ENCODE data around the gene PNMA8B.

Gene PNMA8B

DNA sequence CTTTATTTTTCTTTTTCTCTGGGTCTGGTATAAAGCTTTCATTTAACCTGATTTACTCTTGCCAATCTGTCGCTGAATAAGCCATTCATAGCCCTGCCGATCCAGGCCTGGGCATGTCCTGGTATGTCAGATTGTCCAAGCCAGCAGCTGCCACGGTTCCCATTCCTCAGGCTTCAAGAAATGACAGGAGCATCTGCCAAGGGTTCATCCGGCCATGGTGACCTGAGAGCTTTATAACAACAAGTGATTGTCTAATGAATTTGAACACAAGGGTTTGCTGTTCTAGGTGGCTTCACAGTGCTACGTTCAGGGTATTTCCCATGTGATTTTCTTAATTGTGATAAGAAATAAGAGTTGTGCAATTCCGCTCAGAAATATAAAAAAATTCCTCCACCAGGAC lies 44.3 kb downstream of the PNMA8B start:
- TF ChIP-seq, protein P1, sequence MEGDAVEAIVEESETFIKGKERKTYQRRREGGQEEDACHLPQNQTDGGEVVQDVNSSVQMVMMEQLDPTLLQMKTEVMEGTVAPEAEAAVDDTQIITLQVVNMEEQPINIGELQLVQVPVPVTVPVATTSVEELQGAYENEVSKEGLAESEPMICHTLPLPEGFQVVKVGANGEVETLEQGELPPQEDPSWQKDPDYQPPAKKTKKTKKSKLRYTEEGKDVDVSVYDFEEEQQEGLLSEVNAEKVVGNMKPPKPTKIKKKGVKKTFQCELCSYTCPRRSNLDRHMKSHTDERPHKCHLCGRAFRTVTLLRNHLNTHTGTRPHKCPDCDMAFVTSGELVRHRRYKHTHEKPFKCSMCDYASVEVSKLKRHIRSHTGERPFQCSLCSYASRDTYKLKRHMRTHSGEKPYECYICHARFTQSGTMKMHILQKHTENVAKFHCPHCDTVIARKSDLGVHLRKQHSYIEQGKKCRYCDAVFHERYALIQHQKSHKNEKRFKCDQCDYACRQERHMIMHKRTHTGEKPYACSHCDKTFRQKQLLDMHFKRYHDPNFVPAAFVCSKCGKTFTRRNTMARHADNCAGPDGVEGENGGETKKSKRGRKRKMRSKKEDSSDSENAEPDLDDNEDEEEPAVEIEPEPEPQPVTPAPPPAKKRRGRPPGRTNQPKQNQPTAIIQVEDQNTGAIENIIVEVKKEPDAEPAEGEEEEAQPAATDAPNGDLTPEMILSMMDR (conservative IDR thresholded peaks at IDR 0.05; ENCODE audit: low read depth, low read length) = no peak
- H3K9ac ChIP-seq = no peak overlapping the region

DNA sequence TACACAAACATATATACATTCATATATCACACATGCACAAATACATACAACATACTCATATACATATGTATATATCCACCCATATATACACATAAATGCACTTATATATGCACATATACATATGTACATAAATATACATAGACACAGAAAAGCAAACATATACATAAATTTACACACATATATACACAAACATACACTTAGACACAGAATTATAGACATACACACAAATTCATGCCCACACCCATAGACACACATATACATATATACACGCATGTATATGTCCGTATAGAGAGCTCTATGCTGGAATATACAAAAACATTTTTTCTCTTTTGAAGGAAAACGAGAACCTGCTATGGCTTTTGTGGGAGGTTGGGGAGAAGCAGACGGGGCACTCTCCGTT lies 44.9 kb downstream of the PNMA8B start:
- no peak overlapping the region for H3K9ac ChIP-seq

More for the DNA sequence above, 44.3 kb downstream of the PNMA8B start:
- H3K4me1 ChIP-seq (ENCODE audit: low read depth, poor library complexity, severe bottlenecking) = peaks cover 2% of the 10 kb centered on the region
- H4K20me1 ChIP-seq (ENCODE audit: insufficient read depth) = no peaks in the 10 kb centered on the region
- H3K79me2 ChIP-seq (ENCODE audit: insufficient read depth, low read depth) = no peaks in the 10 kb centered on the region
- no peaks in the 10 kb centered on the region for H3K36me3 ChIP-seq (ENCODE audit: insufficient read depth)
- no peak overlapping the region for H3K27ac ChIP-seq
- H2AFZ ChIP-seq (ENCODE audit: low read depth) = no peak overlapping the region
- H3K4me3 ChIP-seq (IDR thresholded peaks at IDR 0.05; ENCODE audit: insufficient read depth, low read depth, low read length) = no peak overlapping the region
- no peak overlapping the region for H3K4me2 ChIP-seq
- peaks cover 35% of the 10 kb centered on the region for H3K27me3 ChIP-seq (ENCODE audit: insufficient read depth, low read depth)

DNA sequence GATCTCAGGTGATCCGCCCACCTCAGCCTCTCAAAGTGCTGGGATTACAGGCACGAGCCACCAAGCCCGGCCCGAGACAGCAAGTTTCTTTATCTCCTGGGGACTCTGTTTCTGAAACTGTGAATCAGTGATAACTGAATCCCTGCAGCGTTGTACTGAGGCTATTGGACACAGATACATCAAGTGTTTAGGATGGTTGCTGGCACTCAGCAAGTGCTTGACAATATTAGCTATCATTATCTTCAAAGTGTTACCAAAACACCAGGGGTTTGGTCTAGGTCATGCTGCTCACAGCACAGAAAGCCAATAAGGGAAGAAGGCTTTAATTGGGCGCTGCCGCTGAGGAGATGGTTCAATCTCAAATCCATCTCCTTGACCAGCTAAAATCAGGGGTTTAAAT lies 46.4 kb downstream of the PNMA8B start:
- Histone ChIP-seq H3K4me2 (no peak overlapping the region), H3K27ac (no peak overlapping the region), H3K4me3 (IDR thresholded peaks at IDR 0.05; ENCODE audit: insufficient read depth, low read depth, low read length) (no peak overlapping the region), H3K9ac (no peak overlapping the region), H3K79me2 (ENCODE audit: insufficient read depth, low read depth) (no peaks in the 10 kb centered on the region), H3K27me3 (ENCODE audit: insufficient read depth, low read depth) (peaks cover 41% of the 10 kb centered on the region), H4K20me1 (ENCODE audit: insufficient read depth) (no peaks in the 10 kb centered on the region), H2AFZ (ENCODE audit: low read depth) (no peak overlapping the region), H3K4me1 (ENCODE audit: low read depth, poor library complexity, severe bottlenecking) (peaks cover 2% of the 10 kb centered on the region), H3K36me3 (ENCODE audit: insufficient read depth) (no peaks in the 10 kb centered on the region)
- TF ChIP-seq, protein P1 (conservative IDR thresholded peaks at IDR 0.05; ENCODE audit: low read depth, low read length) = no peak

More for the DNA sequence above, 44.9 kb downstream of the PNMA8B start:
- peaks cover 35% of the 10 kb centered on the region for H3K27me3 ChIP-seq (ENCODE audit: insufficient read depth, low read depth)
- no peak overlapping the region for H3K27ac ChIP-seq
- no peak overlapping the region for H3K4me2 ChIP-seq
- TF ChIP-seq, protein P1 (conservative IDR thresholded peaks at IDR 0.05; ENCODE audit: low read depth, low read length) = no peak
- no peaks in the 10 kb centered on the region for H4K20me1 ChIP-seq (ENCODE audit: insufficient read depth)
- no peak overlapping the region for H2AFZ ChIP-seq (ENCODE audit: low read depth)
- H3K36me3 ChIP-seq (ENCODE audit: insufficient read depth) = no peaks in the 10 kb centered on the region
- peaks cover 2% of the 10 kb centered on the region for H3K4me1 ChIP-seq (ENCODE audit: low read depth, poor library complexity, severe bottlenecking)
- H3K4me3 ChIP-seq (IDR thresholded peaks at IDR 0.05; ENCODE audit: insufficient read depth, low read depth, low read length) = no peak overlapping the region
- H3K79me2 ChIP-seq (ENCODE audit: insufficient read depth, low read depth) = no peaks in the 10 kb centered on the region

DNA sequence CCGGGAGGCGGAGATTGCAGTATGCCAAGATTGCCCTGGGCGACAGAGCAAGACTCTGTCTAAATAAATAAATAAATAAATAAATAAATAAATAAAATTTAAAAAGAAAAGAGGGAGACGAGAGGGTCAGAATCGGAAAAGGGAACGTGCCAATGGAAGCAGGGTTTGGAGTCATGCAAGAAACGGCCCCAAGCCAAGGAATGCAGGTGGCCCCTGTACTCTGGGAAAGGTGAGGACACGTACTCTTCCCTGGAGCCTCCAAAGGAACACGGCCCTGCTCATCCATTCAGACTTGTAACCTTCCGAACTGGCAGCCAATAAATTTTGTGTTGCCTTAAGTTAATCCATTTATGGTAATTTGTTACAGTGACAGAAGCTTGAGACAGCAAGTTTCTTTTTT lies 47.1 kb downstream of the PNMA8B start:
- H3K9ac ChIP-seq = no peak overlapping the region
- H3K4me2 ChIP-seq = no peak overlapping the region
- no peak overlapping the region for H3K27ac ChIP-seq
- peaks cover 37% of the 10 kb centered on the region for H3K27me3 ChIP-seq (ENCODE audit: insufficient read depth, low read depth)
- H3K36me3 ChIP-seq (ENCODE audit: insufficient read depth) = no peaks in the 10 kb centered on the region
- H4K20me1 ChIP-seq (ENCODE audit: insufficient read depth) = no peaks in the 10 kb centered on the region
- H3K4me1 ChIP-seq (ENCODE audit: low read depth, poor library complexity, severe bottlenecking) = peaks cover 2% of the 10 kb centered on the region
- no peak overlapping the region for H3K4me3 ChIP-seq (IDR thresholded peaks at IDR 0.05; ENCODE audit: insufficient read depth, low read depth, low read length)
- TF ChIP-seq, protein P1 (conservative IDR thresholded peaks at IDR 0.05; ENCODE audit: low read depth, low read length) = no peak
- H3K79me2 ChIP-seq (ENCODE audit: insufficient read depth, low read depth) = no peaks in the 10 kb centered on the region
- H2AFZ ChIP-seq (ENCODE audit: low read depth) = no peak overlapping the region

Data from KMS-11 (cell line).